ENCODE measurements around the gene COLEC12.

Gene COLEC12

GRCh38 chr18:500632-501405 is at the start of gene COLEC12:
TSS of gene COLEC12 (minus strand) at chr18:500701. CDS start at chr18:500514, 187 bp downstream.
- DNase-seq: no peak

- no peak for DNase-seq
Observed at GRCh38 chr18:549967-550366, 49.5 kb upstream of the COLEC12 start.

- DNase-seq: no peak
Observed at GRCh38 chr18:543447-544078, 43.1 kb upstream of the COLEC12 start.

- DNase-seq: no peak
Observed at GRCh38 chr18:533995-534601, 33.6 kb upstream of the COLEC12 start.

GRCh38 chr18:532632-533031 is 32.1 kb upstream of the COLEC12 start:
- DNase-seq: no peak

- no peak for DNase-seq
Observed at GRCh38 chr18:532018-532417, 31.5 kb upstream of the COLEC12 start.

GRCh38 chr18:527146-527545 is 26.6 kb upstream of the COLEC12 start:
- DNase-seq: no peak

GRCh38 chr18:526681-527080 is 26.2 kb upstream of the COLEC12 start:
- no peak for DNase-seq

- no peak for DNase-seq
Observed at GRCh38 chr18:525036-525797, 24.7 kb upstream of the COLEC12 start.

GRCh38 chr18:524466-524865 is 24.0 kb upstream of the COLEC12 start:
- no peak for DNase-seq

GRCh38 chr18:523561-523960 is 23.1 kb upstream of the COLEC12 start:
- DNase-seq: no peak

- no peak for DNase-seq
Observed at GRCh38 chr18:519019-519879, 18.7 kb upstream of the COLEC12 start.

- no peak for DNase-seq
Observed at GRCh38 chr18:518081-518480, 17.6 kb upstream of the COLEC12 start.

- DNase-seq: no peak
Observed at GRCh38 chr18:515838-516237, 15.3 kb upstream of the COLEC12 start.

GRCh38 chr18:515156-515815 is 14.8 kb upstream of the COLEC12 start:
- DNase-seq: no peak

GRCh38 chr18:513826-514530 is 13.5 kb upstream of the COLEC12 start:
- DNase-seq: no peak

- DNase-seq: no peak
Observed at GRCh38 chr18:512957-513356, 12.5 kb upstream of the COLEC12 start.

GRCh38 chr18:508835-509234 is 8.3 kb upstream of the COLEC12 start:
- DNase-seq: no peak

- DNase-seq: no peak
Observed at GRCh38 chr18:507636-508035, 7.1 kb upstream of the COLEC12 start.

GRCh38 chr18:506801-507200 is 6.3 kb upstream of the COLEC12 start:
- DNase-seq: no peak

- no peak for DNase-seq
Observed at GRCh38 chr18:506264-506663, 5.8 kb upstream of the COLEC12 start.
